ENCODE results near the gene LAMC2. TPM values are rescaled to one million over a fixed set of nuclear protein-coding genes. Genes with fewer than 3 reads are reported as not detected.

LAMC2 gene
- total and polyA plus RNA-seq, 9 of the 15 experiments (the other 6 are each of a cell fraction or from before 2014, with no cell fraction given) = 0.02 to 0.03 TPM; not detected in 7

DNA sequence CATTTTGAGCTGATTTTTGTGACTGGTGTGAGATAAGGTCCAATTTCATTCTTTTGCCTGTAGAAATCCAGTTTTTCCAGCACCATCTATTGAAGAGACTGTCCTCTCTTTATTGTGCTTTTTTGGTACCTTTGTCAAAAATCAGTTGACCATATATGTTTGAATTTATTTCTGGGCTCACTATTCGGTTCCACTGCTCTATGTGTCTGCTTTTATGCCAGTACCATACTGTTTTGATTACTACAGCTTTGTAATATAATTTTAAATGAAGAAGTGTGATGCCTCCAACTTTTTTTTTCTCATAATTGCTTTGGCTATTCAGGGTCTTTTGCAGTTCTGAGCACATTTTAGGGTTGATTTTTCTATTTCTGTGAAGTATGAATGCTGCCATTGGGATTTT lies 69.0 kb downstream of the LAMC2 start:
- Histone ChIP-seq H3K4me1 (replicated peaks in 1 of 2; ENCODE audit: control insufficient read depth in 2 of 2, insufficient read depth in 2 of 2, low read length in 2 of 2) (no peaks in the 10 kb centered on the region), H3K27ac (ENCODE audit: extremely low read depth, low read depth, low read length) (no peak overlapping the region), H3K36me3 (ENCODE audit: control insufficient read depth, insufficient read depth, low read length) (no peaks in the 10 kb centered on the region), H3K9me3 (replicated peaks; ENCODE audit: control insufficient read depth, insufficient read depth, low read depth, low read length) (no peaks in the 10 kb centered on the region), H3K79me2 (ENCODE audit: control insufficient read depth, insufficient read depth, low read length) (no peaks in the 10 kb centered on the region), H3K4me2 (ENCODE audit: insufficient read depth, low read length) (no peak overlapping the region), H4K20me1 (replicated peaks; ENCODE audit: control insufficient read depth, insufficient read depth, low read length) (no peaks in the 10 kb centered on the region), H3K9me1 (ENCODE audit: control insufficient read depth, insufficient read depth, low read length) (no peaks in the 10 kb centered on the region), H3K9ac (ENCODE audit: insufficient read depth in 1 of 2, low read depth in 2 of 2, low read length in 2 of 2) (no peak overlapping the region), H3K4me3 (no peak overlapping the region), H2AFZ (ENCODE audit: low read depth, low read length) (no peak overlapping the region), H3K27me3 (ENCODE audit: control insufficient read depth in 2 of 2, insufficient read depth in 2 of 2, low read length in 2 of 2) (peaks cover 10 to 28% of the 10 kb centered on the region in 2 experiments; a peak in 4 of 5 replicates)
- TF ChIP-seq ZHX1 (conservative IDR thresholded peaks at IDR 0.05; ENCODE audit: low read length) = no peak
- TF ChIP-seq RBM25 (IDR thresholded peaks at IDR 0.05; ENCODE audit: low read depth, low read length, severe bottlenecking) = peak; percentile 70
- TF ChIP-seq YBX1 (IDR thresholded peaks at IDR 0.05) = no peak
- FAIRE-seq (no peak), DNase-seq (ENCODE audit: extremely low read depth in 1 of 4, low spot score in 3 of 4) (no peak), ATAC-seq (no peak)
- CTCF ChIA-PET (ENCODE audit: low intra/inter-chr PET ratio) = interaction anchor here (0.6 kb wide), 1 partner anchor 334 kb away, joined by 3 read pairs; no protein-coding TSS in a partner anchor
- POLR2A ChIA-PET = no interaction called here
- 0% methylated on average over 1 of the region's 1 CpG for WGBS (ENCODE audit: insufficient coverage, low coverage, missing lambda C conversion rate)
- intact Hi-C loops (cut with micrococcal nuclease) = no loop called here
- in situ Hi-C loops (cut with MboI) = no loop called here
- BruUV-seq (replicated peaks) = no TSS peak
